HCT116 (cell line): Measurements from ENCODE around the gene ANKRD26. TPM values are rescaled to one million over a fixed set of nuclear protein-coding genes. Genes with fewer than 3 reads are reported as not detected.

Source experiments
- ATAC-seq: fragments of 200-7000 bp; cut with Tn5 transposase; 2 replicates; pipeline ENCODE4 v1.9.1; 2020; ENCODE audit warnings: mild to moderate bottlenecking, moderate library complexity
- Bru-seq: library from RNA; stranded (reverse); fragments of 400-500 nt; gene quantifications from one replicate; lab custom pipeline; 2021; lab: Mats Ljungman, UMichigan
- BruChase-seq, 2 experiments: library from RNA; stranded (reverse); fragments of 400-500 nt; gene quantifications; one replicate each; lab custom pipeline; 2021; lab: Mats Ljungman, UMichigan
- BruUV-seq: library from RNA; stranded (reverse); fragments of 400-500 nt; replicated peaks from 2 replicates; lab custom pipeline; 2021; lab: Mats Ljungman, UMichigan
- CTCF ChIA-PET: fragments of 300-600 bp; sonication (Branson Sonifier 250); formaldehyde crosslinking; loops from one replicate; lab custom pipeline; 2021; ENCODE audit warnings: antibody characterized with exemption; lab: Charles Lee
- POLR2A ChIA-PET: fragments of 300-600, 350-600 bp; sonication (Branson Sonifier 250); formaldehyde crosslinking; loops from one replicate; lab custom pipeline; 2021; ENCODE audit warnings: antibody characterized with exemption; lab: Charles Lee
- RAD21 ChIA-PET, 2 experiments: fragments of 300-600 bp; sonication (Branson Sonifier 250); formaldehyde crosslinking; loops; one replicate each; lab custom pipeline; 2023; ENCODE audit warnings: low total read pairs in 2 of 2; ENCODE audit not compliant: uncharacterized antibody in 2 of 2, unreplicated experiment in 2 of 2, low non-redundant PET in 1 of 2; lab: Charles Lee
- DNase-seq: peaks from one replicate; pipeline ENCODE4 v3.0.0-alpha.2; 2010; ENCODE audit warnings: low read depth, low spot score
- H2AFZ ChIP-seq: fragments of 200-600 bp; shearing (Covaris generic), sonication (generic); 2 replicates; pipeline ENCODE4 v1.6.1; 2017; ENCODE audit warnings: low read depth, mixed run types, mixed read lengths, antibody characterized with exemption, low read length; ENCODE audit not compliant: poor library complexity, severe bottlenecking
- H3K27ac ChIP-seq: 2 replicates; pipeline ENCODE4 v1.5.1; 2012; ENCODE audit warnings: low read depth, low read length
- H3K27me3 ChIP-seq: fragments of 200-600 bp; sonication (generic); 2 replicates; pipeline ENCODE4 v1.6.1; 2016; ENCODE audit warnings: mixed run types, low read length, mixed read lengths; ENCODE audit not compliant: insufficient read depth
- H3K36me3 ChIP-seq, 2 experiments: fragments of 200-500 bp in 1 of 2; fragments of 200-600 bp in 1 of 2; sonication (Bioruptor generic) in 1 of 2; sonication (generic) in 1 of 2; 2 replicates each; pipeline versions ENCODE4 v1.5.1 to v1.6.1; 2014 to 2016; ENCODE audit warnings: low read length in 2 of 2, inconsistent platforms in 1 of 2, mixed read lengths in 1 of 2, mixed run types in 1 of 2; ENCODE audit not compliant: insufficient read depth in 2 of 2, control insufficient read depth in 1 of 2
- H3K4me1 ChIP-seq, 2 experiments: fragments of 200-600 bp in 1 of 2; sonication (generic) in 1 of 2; 2 replicates each; pipeline versions ENCODE4 v1.5.1 to v1.6.1; 2012 to 2017; ENCODE audit warnings: low read length in 2 of 2, inconsistent platforms in 1 of 2, mild to moderate bottlenecking in 1 of 2, mixed read lengths in 1 of 2, mixed run types in 1 of 2, moderate library complexity in 1 of 2; ENCODE audit not compliant: insufficient read depth in 2 of 2, control insufficient read depth in 1 of 2
- H3K4me2 ChIP-seq: fragments of 200-600 bp; sonication (generic); 2 replicates; pipeline ENCODE4 v1.6.1; 2017; ENCODE audit warnings: mixed run types, low read length, mixed read lengths
- H3K4me3 ChIP-seq, 2 experiments: fragments of 200-600 bp in 1 of 2; sonication (generic) in 1 of 2; replicated peaks in 1 of 2; 2 replicates each; pipeline ENCODE4 v1.5.1; 2011 to 2016; ENCODE audit warnings: low read length in 2 of 2, control low read depth in 1 of 2, low read depth in 1 of 2, mild to moderate bottlenecking in 1 of 2, mixed read lengths in 1 of 2, mixed run types in 1 of 2
- H3K79me2 ChIP-seq: fragments of 200-600 bp; sonication (generic); 2 replicates; pipeline ENCODE4 v1.6.1; 2017; ENCODE audit warnings: mild to moderate bottlenecking, mixed run types, low read length, moderate library complexity, mixed read lengths; ENCODE audit not compliant: insufficient read depth
- H3K9ac ChIP-seq: fragments of 200-600 bp; sonication (generic); 2 replicates; pipeline ENCODE4 v1.6.1; 2016; ENCODE audit warnings: low read length, mixed read lengths
- H3K9me2 ChIP-seq: fragments of 200-600 bp; sonication (generic), shearing (Covaris generic); 2 replicates; pipeline ENCODE4 v1.6.1; 2017; ENCODE audit warnings: mixed run types, mild to moderate bottlenecking, moderate library complexity; ENCODE audit not compliant: insufficient read depth
- H3K9me3 ChIP-seq, 2 experiments: fragments of 200-500 bp in 1 of 2; fragments of 200-600 bp in 1 of 2; sonication (Bioruptor generic) in 1 of 2; sonication (generic) in 1 of 2; 2 replicates each; pipeline ENCODE4 v1.6.1; 2014 to 2017; ENCODE audit warnings: low read length in 2 of 2, mixed read lengths in 2 of 2, inconsistent platforms in 1 of 2, low read depth in 1 of 2, mild to moderate bottlenecking in 1 of 2, mixed run types in 1 of 2, moderate library complexity in 1 of 2; ENCODE audit not compliant: control insufficient read depth in 1 of 2, insufficient read depth in 1 of 2
- H4K20me1 ChIP-seq: fragments of 200-600 bp; sonication (generic), shearing (Covaris generic); 2 replicates; pipeline ENCODE4 v1.6.1; 2017; ENCODE audit warnings: mixed run types, mild to moderate bottlenecking, moderate library complexity; ENCODE audit not compliant: insufficient read depth
- ATF3 ChIP-seq: IDR thresholded peaks from 2 replicates; pipeline ENCODE4 v1.6.1; 2012
- CEBPB ChIP-seq: IDR thresholded peaks from 2 replicates; pipeline ENCODE4 v1.6.1; 2012; ENCODE audit warnings: low read depth
- EGR1 ChIP-seq: IDR thresholded peaks from 2 replicates; pipeline ENCODE4 v1.6.1; 2012; ENCODE audit warnings: low read depth
- FOSL1 ChIP-seq: IDR thresholded peaks from 2 replicates; pipeline ENCODE4 v1.6.1; 2012; ENCODE audit warnings: low read depth
- JUND ChIP-seq: IDR thresholded peaks from 2 replicates; pipeline ENCODE4 v1.6.1; 2012
- POLR2A ChIP-seq: IDR thresholded peaks from 2 replicates; pipeline ENCODE4 v1.7.0; 2011; ENCODE audit warnings: borderline replicate concordance; ENCODE audit not compliant: insufficient read depth, insufficient read length; ENCODE audit errors: extremely low read depth
- POLR2AphosphoS5 ChIP-seq: IDR thresholded peaks from 2 replicates; pipeline ENCODE4 v1.6.1; 2011; ENCODE audit warnings: mild to moderate bottlenecking, low read depth, low read length, moderate library complexity
- YY1 ChIP-seq: IDR thresholded peaks from 2 replicates; pipeline ENCODE4 v1.6.1; 2011; ENCODE audit warnings: low read length, low read depth, moderate library complexity, mild to moderate bottlenecking; ENCODE audit not compliant: insufficient replicate concordance; ENCODE audit errors: extremely low read depth
- ZBTB33 ChIP-seq: IDR thresholded peaks from 2 replicates; pipeline ENCODE4 v1.6.1; 2011; ENCODE audit warnings: mild to moderate bottlenecking, low read length, moderate library complexity; ENCODE audit not compliant: insufficient replicate concordance; ENCODE audit errors: extremely low read depth
- ZFX ChIP-seq: fragments of 450-650 bp; IDR thresholded peaks from 2 replicates; pipeline ENCODE4 v1.6.1; 2017
- intact Hi-C: fragments of 100-400 bp; cut with micrococcal nuclease; formaldehyde crosslinking; loops from 2 replicates; pipeline ENCODE4 v1.10.0; 2022
- long read RNA-seq: library from polyadenylated mRNA; unstranded; transcript quantifications from one replicate; pipeline ENCODE4 v2.0.0, GENCODE V29; 2021; ENCODE audit not compliant: unreplicated experiment
- polyA plus RNA-seq: library from polyadenylated mRNA; unstranded; fragments of >200 nt; gene quantifications from 2 replicates; pipeline ENCODE4 v1.2.1, GENCODE V29; 2012; ENCODE audit warnings: missing spikeins
- total RNA-seq: library from RNA; stranded (reverse); gene quantifications from one replicate; pipeline ENCODE4 v1.2.1, GENCODE V29; 2021; ENCODE audit not compliant: unreplicated experiment

Gene ANKRD26
- total RNA-seq (5.5 TPM), Bru-seq, nascent RNA (percentile 66 among the genes with signal in this experiment), BruChase-seq, experiment 1, labeled RNA remaining after a 6-hour chase (percentile 66 among the genes with signal in this experiment), BruChase-seq, experiment 2, labeled RNA remaining after a 2-hour chase (percentile 69 among the genes with signal in this experiment)
- 1.8 and 2.1 TPM in 2 replicates for polyA plus RNA-seq
- long read RNA-seq, partial matches to known transcripts: 4 of 16 reads
- long read RNA-seq, other reads (novel, unspliced or antisense): 12 of 16 reads

GRCh38 chr10:27099916-27100812 is at the start of gene ANKRD26:
TSS of gene ANKRD26 (minus strand) at chr10:27100494. CDS start at chr10:27100326, 168 bp downstream.
- peaks cover 0 to 14% of the 10 kb centered on the region in 2 experiments; a peak in 2 of 4 replicates for H3K4me1 ChIP-seq
- peak within 1 kb of the TSS; percentile 84 for H3K27ac ChIP-seq
- H2AFZ ChIP-seq: peak within 1 kb of the TSS; percentile 24
- H3K79me2 ChIP-seq: peaks cover 10% of the 10 kb centered on the region; the same call in 1 of the 2 replicates
- TF ChIP-seq POLR2A (peak; percentile 94), ZBTB33 (peak; percentile 67), ATF3 (no peak; the same call in 1 of the 2 replicates), CEBPB (no peak), YY1 (peak; percentile 16), JUND (no peak), POLR2AphosphoS5 (peak; percentile 92), EGR1 (peak; percentile 92), ZFX (peak; percentile 58; the same call in 1 of the 2 replicates), FOSL1 (no peak)
- TF ChIP-seq, all 23 proteins: peak for 6
- BruUV-seq: TSS peak; percentile 56
- CTCF ChIA-PET: interaction anchor here (0.6 kb wide), 1 partner anchor 124 kb away, joined by 3 read pairs; no protein-coding TSS in a partner anchor
- Histone ChIP-seq H3K36me3 (no peaks in the 10 kb centered on the region), H3K9me3 (no peaks in the 10 kb centered on the region), H3K9ac (peak within 1 kb of the TSS; percentile 75), H3K27me3 (no peaks in the 10 kb centered on the region), H3K9me2 (no peaks in the 10 kb centered on the region), H3K4me3 (peak within 1 kb of the TSS; percentile 69 to 84), H3K4me2 (peak within 1 kb of the TSS; percentile 74), H4K20me1 (no peaks in the 10 kb centered on the region)
- RAD21 ChIA-PET: no interaction called here
- peak; percentile 94 for DNase-seq
- POLR2A ChIA-PET: no interaction called here
- ATAC-seq: peak; percentile 87
- intact Hi-C loops: no loop called here
